ENCODE measurements around the gene MROH7. TPM values are rescaled to one million over a fixed set of nuclear protein-coding genes. Genes with fewer than 3 reads are reported as not detected.

Gene MROH7
- total and polyA plus RNA-seq, 4 donors: 0.21 to 3.4 (median 1.9) TPM

GRCh38 chr1:54649921-54650320 lies 8.3 kb downstream of the MROH7 start:
- no peaks in the 10 kb centered on the region for H3K27me3 ChIP-seq (ENCODE audit: control insufficient read depth in 3 of 3, insufficient read depth in 3 of 3, low read length in 2 of 3)
- 98 to 100% methylated on average over 1 of the region's 1 CpG for WGBS, 2 donors
- H3K4me3 ChIP-seq: no peak overlapping the region
- H3K9me3 ChIP-seq (ENCODE audit: control insufficient read depth in 4 of 4, insufficient read depth in 3 of 4, low read length in 3 of 4): peaks cover 0 to 2% (median 0%) of the 10 kb centered on the region in 4 donors
- TF ChIP-seq, protein P1, sequence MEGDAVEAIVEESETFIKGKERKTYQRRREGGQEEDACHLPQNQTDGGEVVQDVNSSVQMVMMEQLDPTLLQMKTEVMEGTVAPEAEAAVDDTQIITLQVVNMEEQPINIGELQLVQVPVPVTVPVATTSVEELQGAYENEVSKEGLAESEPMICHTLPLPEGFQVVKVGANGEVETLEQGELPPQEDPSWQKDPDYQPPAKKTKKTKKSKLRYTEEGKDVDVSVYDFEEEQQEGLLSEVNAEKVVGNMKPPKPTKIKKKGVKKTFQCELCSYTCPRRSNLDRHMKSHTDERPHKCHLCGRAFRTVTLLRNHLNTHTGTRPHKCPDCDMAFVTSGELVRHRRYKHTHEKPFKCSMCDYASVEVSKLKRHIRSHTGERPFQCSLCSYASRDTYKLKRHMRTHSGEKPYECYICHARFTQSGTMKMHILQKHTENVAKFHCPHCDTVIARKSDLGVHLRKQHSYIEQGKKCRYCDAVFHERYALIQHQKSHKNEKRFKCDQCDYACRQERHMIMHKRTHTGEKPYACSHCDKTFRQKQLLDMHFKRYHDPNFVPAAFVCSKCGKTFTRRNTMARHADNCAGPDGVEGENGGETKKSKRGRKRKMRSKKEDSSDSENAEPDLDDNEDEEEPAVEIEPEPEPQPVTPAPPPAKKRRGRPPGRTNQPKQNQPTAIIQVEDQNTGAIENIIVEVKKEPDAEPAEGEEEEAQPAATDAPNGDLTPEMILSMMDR (IDR thresholded peaks at IDR 0.05; ENCODE audit: control extremely low read depth, extremely low read depth): no peak
- H3K4me1 ChIP-seq (ENCODE audit: control insufficient read depth in 5 of 5, insufficient read depth in 5 of 5, low read length in 5 of 5): peaks cover 0 to 5% (median 0%) of the 10 kb centered on the region in 5 donors
- no peak for ATAC-seq (ENCODE audit: insufficient read depth, low FRiP score)
- no peak for DNase-seq
- H3K27ac ChIP-seq (ENCODE audit: low read depth in 1 of 2, low read length in 1 of 2): no peak overlapping the region
- H3K9ac ChIP-seq (ENCODE audit: insufficient read depth in 1 of 2, low read length in 2 of 2): no peak overlapping the region
- no peaks in the 10 kb centered on the region for H3K36me3 ChIP-seq (ENCODE audit: control insufficient read depth in 4 of 4, insufficient read depth in 4 of 4, low read length in 4 of 4)

DNA sequence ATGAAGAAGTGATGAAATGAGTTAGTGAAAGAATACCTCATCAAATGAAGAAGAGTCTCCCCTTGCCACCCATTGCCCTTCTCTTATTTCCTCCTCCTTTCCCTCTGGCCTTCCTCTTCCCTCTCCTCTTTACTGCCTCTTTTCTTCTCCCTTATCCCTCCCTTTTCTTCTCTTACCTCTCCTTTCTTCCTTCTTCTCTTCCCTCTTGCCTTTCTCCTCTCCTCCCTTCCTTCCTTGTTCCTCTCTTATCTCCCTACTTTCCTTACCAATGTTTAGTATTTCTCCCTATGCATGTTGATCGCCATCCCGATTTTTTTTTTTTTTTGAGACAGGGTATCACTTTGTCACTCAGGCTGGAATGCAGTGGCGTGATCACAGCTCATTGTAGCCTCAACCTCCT lies 8.8 kb downstream of the MROH7 start:
- peaks cover 0 to 2% (median 0%) of the 10 kb centered on the region in 4 donors for H3K9me3 ChIP-seq (ENCODE audit: control insufficient read depth in 4 of 4, insufficient read depth in 3 of 4, low read length in 3 of 4)
- H3K4me1 ChIP-seq (ENCODE audit: control insufficient read depth in 5 of 5, insufficient read depth in 5 of 5, low read length in 5 of 5): peaks cover 0 to 5% (median 0%) of the 10 kb centered on the region in 5 donors
- DNase-seq: no peak
- H3K27me3 ChIP-seq (ENCODE audit: control insufficient read depth in 3 of 3, insufficient read depth in 3 of 3, low read length in 2 of 3): no peaks in the 10 kb centered on the region
- 83 to 92% methylated on average over 3 of the region's 3 CpGs for WGBS, 2 donors
- H3K4me3 ChIP-seq: no peak overlapping the region
- ATAC-seq (ENCODE audit: insufficient read depth, low FRiP score): no peak
- H3K27ac ChIP-seq (ENCODE audit: low read depth in 1 of 2, low read length in 1 of 2): no peak overlapping the region
- TF ChIP-seq, protein P1 (IDR thresholded peaks at IDR 0.05; ENCODE audit: control extremely low read depth, extremely low read depth): no peak
- H3K9ac ChIP-seq (ENCODE audit: insufficient read depth in 1 of 2, low read length in 2 of 2): no peak overlapping the region
- H3K36me3 ChIP-seq (ENCODE audit: control insufficient read depth in 4 of 4, insufficient read depth in 4 of 4, low read length in 4 of 4): no peaks in the 10 kb centered on the region

DNA sequence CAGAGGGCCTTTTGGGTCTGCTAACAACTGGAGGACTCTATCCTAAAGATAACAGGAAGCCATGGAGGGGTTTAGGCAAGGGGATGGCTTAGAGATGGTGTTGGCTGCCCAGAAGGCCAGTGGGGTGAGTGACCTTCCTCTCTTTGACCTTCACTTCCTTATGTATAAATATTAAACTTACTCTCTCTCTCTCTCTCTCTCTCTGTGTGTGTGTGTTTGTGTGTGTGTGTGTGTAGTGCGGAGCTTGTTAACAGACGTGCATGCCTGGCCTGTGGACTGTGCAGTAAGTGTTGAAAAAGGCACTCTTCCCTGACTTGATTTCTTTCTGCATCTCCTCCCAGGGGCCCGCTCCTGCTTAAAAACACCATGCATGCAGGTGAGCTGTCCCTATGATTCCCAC lies 10.0 kb downstream of the MROH7 start:
- Histone ChIP-seq H3K27me3 (ENCODE audit: control insufficient read depth in 3 of 3, insufficient read depth in 3 of 3, low read length in 2 of 3) (no peaks in the 10 kb centered on the region), H3K4me1 (ENCODE audit: control insufficient read depth in 5 of 5, insufficient read depth in 5 of 5, low read length in 5 of 5) (no peaks in the 10 kb centered on the region), H3K9ac (ENCODE audit: insufficient read depth in 1 of 2, low read length in 2 of 2) (no peak overlapping the region), H3K27ac (ENCODE audit: low read depth in 1 of 2, low read length in 1 of 2) (no peak overlapping the region), H3K36me3 (ENCODE audit: control insufficient read depth in 4 of 4, insufficient read depth in 4 of 4, low read length in 4 of 4) (no peaks in the 10 kb centered on the region), H3K4me3 (no peak overlapping the region), H3K9me3 (ENCODE audit: control insufficient read depth in 4 of 4, insufficient read depth in 3 of 4, low read length in 3 of 4) (peaks cover 0 to 2% (median 0%) of the 10 kb centered on the region in 4 donors)
- WGBS, 2 donors: 68 to 69% methylated on average over 3 of the region's 3 CpGs
- TF ChIP-seq, protein P1 (IDR thresholded peaks at IDR 0.05; ENCODE audit: control extremely low read depth, extremely low read depth): no peak
- DNase-seq (no peak), ATAC-seq (ENCODE audit: insufficient read depth, low FRiP score) (no peak)

DNA sequence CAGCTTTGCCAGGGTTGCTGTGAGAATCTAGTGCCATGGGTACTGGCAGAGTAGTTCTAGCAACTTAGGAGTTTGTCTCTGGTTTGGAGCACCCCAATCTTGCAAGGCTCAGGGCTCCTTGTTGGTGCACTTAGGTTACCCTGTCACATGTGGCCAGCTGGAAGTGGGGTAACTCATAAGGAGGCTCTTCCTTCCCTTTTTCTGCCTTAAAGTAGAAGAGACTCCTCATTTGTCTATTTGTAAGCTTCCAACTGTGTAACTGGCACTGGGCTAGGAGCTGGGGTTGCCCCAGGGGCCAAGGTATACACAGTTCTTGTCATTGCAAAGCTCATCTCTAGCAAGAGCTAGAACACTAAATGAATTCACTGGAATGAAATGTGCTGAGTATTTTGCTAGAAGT lies 10.6 kb downstream of the MROH7 start:
- Histone ChIP-seq H3K27me3 (ENCODE audit: control insufficient read depth in 3 of 3, insufficient read depth in 3 of 3, low read length in 2 of 3) (no peaks in the 10 kb centered on the region), H3K4me1 (ENCODE audit: control insufficient read depth in 5 of 5, insufficient read depth in 5 of 5, low read length in 5 of 5) (no peaks in the 10 kb centered on the region), H3K4me3 (no peak overlapping the region), H3K9me3 (ENCODE audit: control insufficient read depth in 4 of 4, insufficient read depth in 3 of 4, low read length in 3 of 4) (peaks cover 0 to 2% (median 0%) of the 10 kb centered on the region in 4 donors), H3K36me3 (ENCODE audit: control insufficient read depth in 4 of 4, insufficient read depth in 4 of 4, low read length in 4 of 4) (no peaks in the 10 kb centered on the region), H3K9ac (ENCODE audit: insufficient read depth in 1 of 2, low read length in 2 of 2) (no peak overlapping the region), H3K27ac (ENCODE audit: low read depth in 1 of 2, low read length in 1 of 2) (no peak overlapping the region)
- no peak for ATAC-seq (ENCODE audit: insufficient read depth, low FRiP score)
- DNase-seq: no peak
- TF ChIP-seq, protein P1 (IDR thresholded peaks at IDR 0.05; ENCODE audit: control extremely low read depth, extremely low read depth): no peak
